Hepatic stellate cell (primary cell): ENCODE measurements around the gene ABHD1.
A peak's percentile ranks its signal among the peaks of the same experiment; 100 is the strongest.
"Not testable (repeated sequence)": the region's sequence is repeated elsewhere in the genome, so short reads cannot be mapped to it uniquely, and the experiment has no call there.

Experiments used
- DNase-seq: peaks from one replicate; pipeline ENCODE4 v3.0.0; 2011; ENCODE audit warnings: low spot score

The ABHD1 gene

DNA sequence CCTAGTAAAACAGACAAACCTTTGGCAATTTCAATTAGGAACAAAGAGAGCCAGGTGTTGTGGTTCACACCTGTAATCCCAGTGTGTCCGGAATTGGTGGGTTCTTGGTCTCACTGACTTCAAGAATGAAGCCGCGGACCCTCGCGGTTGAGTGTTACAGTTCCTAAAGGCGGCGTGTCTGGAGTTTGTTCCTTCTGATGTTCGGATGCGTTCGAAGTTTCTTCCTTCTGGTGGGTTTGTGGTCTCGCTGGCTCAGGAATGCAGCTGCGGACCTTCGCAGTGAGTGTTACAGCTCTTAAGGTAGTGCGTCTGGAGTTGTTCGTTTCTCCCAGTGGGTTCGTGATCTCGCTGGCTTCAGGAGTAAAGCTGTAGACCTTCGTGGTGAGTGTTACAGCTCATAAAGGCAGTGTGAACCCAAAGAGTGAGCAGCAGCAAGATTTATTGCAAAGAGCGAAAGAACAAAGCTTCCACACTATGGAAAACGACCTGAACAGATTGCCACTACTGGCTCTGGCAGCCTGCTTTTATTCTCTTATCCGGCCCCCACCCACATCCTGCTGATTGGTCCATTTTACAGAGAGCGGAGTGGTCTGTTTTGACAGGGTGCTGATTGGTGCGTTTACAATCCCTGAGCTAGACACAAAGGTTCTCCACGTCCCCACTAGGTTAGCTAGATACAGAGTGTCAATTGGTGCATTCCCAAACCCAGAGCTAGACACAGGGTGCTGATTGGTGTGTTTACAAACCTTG is 12.8 kb upstream of the ABHD1 start:
- DNase-seq = not testable (repeated sequence)

DNA sequence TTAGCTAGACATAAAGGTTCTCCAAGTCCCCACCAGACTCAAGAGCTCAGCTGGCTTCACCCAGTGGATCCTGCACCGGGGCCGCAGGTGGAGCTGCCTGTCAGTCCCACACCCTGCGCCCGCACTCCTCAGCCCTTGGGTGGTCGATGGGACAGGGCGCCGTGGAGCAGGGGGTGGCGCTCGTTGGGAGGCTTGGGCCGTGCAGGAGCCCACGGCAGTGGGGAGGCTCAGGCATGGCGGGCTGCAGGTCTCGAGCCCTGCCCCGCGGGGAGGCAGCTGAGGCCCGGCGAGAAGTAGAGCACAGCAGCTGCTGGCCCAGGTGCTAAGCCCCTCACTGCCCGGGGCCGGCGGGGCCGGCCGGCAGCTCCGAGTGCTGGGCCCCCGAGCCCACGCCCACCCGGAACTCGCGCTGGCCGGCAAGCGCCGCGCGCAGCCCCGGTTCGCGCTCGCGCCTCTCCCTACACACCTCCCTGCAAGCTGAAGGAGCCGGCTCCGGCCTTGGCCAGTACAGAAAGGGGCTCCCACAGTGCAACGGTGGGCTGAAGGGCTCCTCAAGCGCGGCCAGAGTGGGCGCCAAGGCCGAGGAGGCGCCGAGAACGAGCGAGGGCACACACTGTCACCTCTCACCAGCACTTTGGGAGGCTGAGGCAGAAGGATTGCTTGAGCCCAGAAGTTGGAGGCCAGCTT is 12.1 kb upstream of the ABHD1 start:
- not testable (repeated sequence) for DNase-seq

DNA sequence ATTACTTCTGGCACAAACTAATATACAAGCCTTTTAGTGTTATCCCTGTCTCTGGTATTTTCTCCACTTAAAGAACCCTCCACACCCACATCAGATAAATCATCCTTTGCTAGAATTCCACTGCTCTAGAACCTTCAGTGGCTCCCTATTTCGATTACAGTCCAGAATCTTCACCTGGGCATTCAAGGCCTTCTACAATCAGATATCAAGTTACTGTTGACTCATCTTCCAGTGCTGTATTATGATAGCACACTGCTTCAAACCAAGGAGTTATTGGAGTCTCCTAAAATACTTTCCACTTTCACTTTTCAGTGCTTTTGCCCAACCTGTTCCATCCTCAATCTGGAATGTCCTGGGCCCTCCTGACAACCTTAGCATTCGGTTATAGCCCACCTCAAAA is 8.1 kb upstream of the ABHD1 start:
- no peak for DNase-seq

DNA sequence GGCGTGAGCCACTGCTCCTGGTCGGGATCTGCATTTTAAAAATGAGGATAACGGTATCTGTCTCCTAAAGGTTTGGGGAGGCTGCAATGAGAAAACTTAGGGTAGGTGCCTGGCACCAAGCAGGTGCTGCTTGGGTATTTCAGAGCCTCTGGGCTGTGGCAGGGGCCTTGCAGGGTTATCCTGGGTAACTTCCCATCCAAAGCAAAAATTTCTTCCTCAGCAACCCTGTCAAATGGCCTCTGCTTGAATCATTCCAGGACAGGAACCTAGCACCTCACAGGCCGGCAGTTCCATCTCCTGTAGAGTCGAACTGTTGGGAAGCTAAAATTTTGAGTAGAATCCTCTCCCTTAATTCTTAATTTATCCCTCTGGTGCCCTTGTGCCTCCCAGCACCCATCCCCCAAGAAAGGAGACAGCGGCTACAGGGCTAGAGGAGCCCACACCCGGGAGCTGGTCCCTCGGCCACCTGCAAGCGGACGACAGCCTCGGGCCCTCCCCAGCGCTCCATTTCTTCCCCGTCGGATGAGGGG is 5.6 kb upstream of the ABHD1 start:
- DNase-seq = no peak

DNA sequence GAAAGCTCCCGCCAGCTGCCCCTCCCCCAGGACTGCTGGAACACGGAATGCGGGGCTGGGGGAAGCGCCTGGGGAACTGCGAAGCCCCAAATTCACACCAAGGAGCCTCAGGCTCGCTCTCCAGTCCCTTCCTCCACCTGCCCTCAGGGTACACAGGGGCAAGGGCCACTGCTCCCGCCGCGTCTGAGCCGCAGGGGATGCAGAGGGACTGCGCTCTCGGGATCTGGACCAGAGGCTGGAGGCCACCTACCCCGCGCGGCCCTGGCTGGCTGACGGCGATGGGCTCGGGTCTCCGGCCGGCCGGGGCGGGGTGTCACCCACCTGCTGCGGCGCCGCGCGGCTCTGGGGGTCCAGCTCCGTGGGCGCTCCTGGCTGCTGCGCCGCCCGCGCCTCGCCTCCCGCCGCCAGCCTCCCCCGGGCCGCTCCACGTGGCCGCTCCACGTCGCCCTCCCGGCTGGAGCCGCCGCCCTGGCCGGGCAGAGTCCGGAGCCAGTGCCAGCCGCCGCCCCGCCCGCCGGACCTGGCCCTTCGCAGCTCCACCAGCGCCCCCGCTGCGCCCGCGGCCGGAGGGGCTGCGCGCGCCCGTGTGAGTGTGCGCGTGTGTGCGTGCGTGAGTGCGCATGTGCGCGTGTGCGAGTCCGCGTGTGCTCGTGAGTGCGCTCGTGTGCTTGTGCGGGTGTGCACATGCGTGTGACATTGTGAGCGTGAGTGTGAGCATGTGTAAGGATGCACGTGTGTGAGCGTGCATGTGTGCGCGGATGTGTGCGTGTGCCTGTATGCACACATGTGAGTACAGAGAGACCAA is 4.9 kb upstream of the ABHD1 start, which contains the start of gene CGREF1:
Gene CGREF1, minus strand, starts transcription at position 604 of the 805 bp plus-strand sequence. CDS start 14,762 bp downstream, outside the sequence.
- peak; percentile 35 for DNase-seq

DNA sequence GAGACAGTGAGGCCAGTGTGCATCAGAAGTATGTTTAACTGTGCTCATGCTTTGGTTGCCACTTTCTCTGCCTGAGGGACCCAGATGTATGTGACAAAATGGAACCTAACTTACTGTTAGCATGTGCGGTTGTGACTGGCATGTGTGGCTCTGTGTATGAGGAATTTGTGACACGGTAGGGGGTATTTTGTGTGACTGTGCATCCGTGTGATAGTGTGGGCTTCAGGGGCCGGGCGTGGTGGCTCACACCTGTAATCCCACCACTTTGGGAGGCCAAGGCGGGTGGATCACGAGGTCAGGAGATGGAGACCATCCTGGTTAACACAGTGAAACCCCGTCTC is 4.3 kb upstream of the ABHD1 start:
- DNase-seq = not testable (repeated sequence)

DNA sequence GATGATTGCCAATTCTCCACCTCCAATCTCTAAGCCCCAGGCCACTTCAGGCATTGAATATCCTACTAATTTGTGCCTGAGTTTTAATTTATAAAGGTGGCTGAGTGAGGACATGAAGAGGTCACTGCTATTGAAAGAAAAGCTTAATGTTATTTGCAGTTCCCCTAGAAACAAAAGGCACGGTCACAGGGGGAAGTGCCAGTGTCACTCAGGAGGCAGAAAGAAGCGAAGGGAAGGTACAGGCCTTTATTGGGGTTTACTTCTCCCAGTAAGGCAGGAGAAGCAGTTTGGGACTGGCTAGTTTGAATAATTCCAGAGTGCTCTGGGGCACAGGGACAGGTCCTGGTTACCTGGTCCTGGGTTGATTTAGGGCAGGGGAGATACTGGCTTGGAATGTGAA is 1.7 kb upstream of the ABHD1 start:
- DNase-seq = no peak

DNA sequence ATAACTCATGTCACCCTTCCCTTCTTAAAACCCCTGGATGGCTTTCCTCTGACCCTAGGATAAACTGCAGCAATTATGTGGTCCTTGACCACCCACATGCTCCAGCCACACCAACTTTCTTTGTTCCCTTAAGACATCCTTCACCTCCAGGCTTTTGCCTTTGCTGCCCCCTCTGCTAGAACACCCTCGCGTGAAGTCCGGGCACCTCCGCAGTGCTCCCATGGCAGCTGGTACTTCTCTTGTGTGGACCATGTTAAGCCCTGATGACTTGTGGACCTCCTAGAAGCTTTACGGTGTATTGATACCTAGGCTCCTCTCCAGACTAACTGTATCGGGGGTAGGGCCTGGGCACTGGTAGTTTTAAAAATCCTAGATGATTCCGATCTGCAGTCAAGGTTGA is 824 bp upstream of the ABHD1 start:
- DNase-seq = no peak

DNA sequence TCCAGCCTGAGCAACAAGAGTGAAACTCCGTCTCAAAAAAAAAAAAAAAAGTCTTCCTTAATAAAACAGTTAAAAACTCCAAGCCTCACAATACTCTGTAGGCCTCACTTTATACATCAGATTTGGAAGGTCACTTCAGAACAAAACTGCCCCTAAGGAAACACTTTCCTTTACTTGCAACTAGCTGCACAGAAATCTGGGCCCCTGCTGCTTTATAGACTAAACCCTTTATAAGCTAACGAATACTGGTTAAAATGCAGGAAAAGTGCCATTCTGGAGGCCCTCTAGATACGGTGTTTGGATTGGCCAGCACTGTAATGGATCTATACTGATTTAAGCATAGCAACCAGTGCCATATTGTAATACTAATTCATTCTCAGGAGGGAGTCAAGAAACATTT is 1.5 kb downstream of the ABHD1 start:
- DNase-seq = no peak

DNA sequence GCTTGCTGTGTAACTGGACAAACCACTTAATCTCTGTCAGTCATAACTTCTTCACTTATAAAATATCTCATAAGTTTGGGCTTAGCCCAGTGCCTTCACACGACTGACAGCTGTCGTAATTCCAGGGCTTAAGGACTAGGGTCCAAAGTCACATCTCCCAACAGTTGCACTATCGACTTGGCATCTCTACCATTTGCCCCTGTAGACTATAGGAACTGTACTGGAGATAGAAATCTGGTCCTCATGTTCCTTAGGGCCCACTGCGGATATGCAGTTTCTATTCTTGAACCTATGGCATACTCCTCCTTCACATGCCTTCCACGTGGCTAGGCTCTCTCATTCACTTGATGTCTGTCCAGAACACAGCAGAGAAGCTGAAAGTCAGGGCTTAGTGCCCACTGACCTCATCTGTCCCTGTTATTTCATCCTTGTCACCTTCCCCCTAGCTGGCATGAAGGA is 2.7 kb downstream of the ABHD1 start:
- no peak for DNase-seq

DNA sequence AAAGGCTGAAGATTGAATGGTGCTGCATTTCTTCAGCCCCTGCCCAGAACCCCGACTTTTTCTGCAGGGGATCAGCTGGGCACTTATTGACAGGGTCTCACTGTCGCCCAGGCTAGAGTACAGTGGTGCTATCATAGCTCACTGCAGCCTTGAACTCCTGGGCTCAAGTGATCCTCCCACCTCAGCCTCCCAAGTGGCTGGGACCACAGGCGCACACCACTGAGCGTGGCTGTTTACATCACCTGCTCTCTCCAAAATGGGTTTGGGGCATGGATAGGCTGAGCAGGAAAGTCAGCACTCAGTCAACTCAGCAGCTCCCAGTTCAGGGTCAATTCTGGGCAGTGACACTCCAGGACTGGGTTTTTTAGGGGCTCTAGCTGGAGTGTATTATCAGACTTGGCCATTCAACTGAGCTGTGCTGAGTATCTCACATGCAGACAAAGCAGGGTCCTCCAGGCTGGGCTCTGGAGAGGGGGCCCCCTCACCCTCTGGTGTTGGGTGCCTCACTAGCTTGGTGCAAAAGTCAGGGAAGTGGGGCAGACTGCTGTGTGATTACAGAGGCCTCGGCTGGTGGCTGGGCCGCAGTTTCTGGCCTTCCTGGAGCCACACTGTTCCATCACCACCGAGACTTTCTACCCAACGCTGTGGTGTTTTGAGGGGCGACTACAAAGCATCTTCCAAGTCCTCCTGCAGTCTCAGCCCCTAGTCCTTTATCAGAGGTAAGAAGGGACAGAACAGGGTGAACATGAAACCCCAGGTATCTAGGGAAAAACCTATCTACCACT is 4.5 kb downstream of the ABHD1 start:
- DNase-seq = no peak

DNA sequence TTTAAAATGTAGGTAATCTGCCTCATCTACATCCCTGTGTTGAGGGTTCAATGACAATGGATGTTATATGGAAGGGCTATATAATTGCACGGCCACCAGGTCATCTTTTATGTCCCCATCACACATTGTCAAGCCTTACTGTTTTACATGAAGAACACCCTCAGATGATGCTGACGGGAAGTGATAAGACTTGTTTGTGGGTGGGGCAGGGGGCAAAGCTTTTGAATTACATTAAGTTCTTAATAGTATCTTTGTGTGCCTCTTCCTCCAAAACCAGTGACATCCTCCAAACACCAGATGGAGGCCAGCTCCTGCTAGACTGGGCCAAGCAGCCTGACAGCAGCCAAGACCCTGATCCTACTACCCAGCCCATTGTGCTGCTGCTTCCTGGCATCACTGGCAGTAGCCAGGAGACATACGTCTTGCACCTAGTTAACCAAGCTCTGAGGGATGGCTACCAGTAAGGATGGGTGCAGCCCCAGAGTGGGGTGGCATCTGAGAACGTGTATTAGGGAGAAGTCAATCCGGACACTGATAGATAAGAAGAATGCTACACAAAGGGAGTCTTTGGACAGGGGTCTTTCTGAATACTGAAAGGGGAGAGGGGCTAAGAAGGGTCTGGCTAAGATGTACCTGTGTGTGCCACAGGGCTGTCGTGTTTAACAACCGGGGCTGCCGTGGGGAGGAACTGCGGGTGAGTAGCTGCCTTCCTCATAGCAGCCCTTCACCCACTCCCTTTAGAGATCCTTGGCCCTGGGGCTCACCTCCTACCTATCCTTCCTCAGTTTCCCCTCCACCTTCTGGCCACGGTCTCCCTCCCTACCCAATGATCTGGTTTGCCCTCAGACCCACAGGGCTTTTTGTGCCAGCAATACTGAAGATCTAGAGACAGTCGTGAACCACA is 5.3 kb downstream of the ABHD1 start:
- DNase-seq = no peak

DNA sequence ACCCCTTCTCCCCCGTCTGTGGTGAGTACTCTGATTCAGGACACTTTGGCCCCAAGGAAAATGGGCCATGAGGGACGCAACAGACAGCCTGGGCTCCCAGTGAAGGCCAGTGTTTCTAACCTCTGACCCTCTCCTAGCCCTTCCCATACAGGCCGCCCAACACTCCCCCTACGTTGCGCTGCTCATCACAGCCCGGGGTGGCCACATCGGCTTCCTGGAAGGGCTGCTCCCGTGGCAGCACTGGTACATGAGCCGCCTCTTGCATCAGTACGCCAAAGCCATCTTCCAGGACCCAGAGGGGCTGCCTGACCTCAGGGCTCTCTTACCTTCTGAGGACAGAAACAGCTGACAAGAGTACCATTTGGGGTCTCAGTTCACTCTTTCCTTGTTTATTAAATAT is 6.8 kb downstream of the ABHD1 start:
- no peak for DNase-seq

DNA sequence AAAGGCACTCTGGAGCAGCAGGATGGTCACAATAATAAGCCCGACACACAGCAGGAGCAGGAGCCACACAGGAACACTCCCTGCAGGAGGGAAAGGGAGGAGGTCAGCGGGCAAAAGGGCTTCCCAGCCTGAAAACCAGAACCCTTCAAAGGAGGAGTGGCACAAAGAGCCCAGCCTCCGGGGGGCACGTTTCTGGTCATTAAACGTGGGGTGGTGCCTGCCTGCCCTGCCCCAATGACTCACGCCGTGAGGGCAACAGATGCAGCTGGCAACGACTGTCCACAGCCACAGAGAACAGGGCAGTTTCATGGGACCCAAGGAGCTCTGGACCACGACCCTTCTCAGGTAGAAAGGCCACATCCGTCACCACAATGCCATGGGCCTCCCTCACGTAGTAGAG is 7.8 kb downstream of the ABHD1 start:
- DNase-seq = no peak

DNA sequence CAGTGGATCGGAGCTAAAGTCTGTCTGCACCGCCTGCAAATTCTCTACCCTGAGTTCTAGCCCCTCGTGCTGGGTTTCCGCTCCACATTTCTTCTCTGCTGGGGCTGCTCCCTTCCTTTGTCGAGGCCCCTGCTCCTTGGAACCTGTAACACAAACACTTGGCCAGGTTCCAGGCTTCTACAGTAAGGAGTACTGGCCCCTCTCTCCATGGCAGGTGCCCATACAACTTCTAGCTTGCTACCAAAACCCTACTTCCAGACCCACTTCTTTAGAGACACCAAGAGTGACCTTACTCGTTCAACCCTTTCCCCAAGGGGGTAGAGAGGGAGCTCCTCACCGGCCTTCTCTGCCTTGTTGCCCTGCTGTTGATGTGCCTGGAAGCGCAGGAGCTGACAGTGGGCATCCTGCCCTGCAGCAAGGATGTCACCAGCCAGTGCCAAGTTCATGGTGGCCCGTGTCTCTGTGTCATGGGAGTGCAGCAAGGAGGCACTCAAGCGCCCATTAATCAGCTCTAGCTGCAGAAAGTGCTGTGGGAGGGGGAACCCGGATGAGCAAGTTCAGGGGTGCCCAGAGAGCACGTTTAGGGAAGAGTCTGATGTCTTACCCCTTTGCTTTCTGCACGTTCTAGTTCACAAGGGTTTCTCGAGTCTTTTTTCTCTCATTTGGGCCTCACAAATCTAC is 9.7 kb downstream of the ABHD1 start:
- DNase-seq = peak; percentile 31

DNA sequence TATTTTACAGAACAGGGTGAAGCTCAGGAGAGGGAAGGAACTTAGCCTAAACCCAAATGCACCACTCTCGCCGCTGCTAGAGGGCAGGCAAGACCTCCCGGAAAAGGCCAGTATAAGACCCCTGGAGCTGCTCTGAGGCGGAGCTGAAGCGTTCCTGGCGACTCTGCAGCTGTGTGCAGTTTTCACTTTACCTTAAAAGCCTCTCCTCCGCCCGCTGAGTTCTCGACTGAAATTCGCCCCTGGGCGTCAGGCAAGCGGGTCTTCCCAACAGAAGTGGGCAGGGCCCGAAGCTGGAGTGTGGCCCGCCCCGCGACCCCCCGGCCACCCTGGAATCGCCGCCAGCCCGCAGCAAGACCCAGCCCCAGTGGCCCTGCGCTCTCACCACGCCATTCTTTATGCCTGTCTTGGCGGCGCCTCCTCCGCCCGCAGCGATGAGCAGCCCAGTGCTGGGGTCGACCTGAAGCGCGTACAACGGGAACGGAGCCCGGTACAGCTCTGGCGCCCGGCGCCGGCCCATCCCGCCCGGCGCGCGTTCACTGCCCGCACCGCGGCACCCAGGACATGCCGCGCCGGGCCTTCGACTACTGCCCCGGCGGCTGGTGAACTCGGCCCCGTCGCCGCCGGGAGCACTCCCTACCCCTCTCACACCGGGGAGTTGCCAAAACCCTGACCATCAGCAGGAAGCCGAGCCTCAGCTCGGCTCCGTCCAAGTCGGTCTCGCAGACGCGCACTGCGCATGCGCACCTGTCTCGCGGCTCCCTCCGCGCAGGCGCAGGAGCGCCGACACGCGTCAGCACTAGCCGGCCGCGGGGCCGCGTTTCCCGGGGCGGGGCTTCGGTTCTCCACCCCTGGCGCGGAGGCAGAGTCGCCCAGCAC is 10.5 kb downstream of the ABHD1 start, which contains the start of gene PREB:
Gene PREB, minus strand, starts transcription at position 732 of the 876 bp plus-strand sequence. Its CDS starts 215 bp downstream, at position 517.
- DNase-seq = peak; percentile 99

DNA sequence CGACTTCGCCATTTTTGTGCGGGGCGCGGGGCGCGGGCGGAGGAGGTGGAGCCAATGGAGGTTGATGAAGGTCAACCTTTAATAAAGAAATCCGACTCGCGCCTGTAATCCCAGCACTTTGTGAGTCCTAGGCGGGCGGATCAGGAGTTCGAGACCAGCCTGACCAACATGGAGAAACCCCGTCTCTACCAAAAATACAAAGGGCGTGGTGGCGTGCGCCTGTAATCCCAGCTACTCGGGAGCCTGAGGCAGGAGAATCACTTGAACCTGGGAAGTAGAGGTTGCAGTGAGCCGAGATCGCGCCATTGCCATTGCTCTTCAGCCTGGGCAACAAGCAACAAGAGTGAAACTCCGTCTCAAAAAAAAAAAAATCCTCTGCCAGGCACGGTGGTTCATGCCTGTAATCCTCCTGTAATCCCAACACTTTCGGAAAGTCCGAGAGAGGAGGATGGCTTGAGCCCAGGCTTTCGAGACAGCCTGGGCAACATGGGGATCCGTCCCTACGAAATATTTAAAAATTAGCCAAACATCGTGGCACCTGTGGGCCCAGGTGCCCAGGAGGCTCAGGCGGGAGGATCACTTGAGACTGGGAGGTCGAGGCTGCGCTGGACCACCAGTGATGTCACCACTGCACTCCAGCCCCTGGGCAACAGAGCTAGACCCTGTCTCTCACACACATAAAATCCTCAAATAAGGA is 11.3 kb downstream of the ABHD1 start:
- DNase-seq = no peak

DNA sequence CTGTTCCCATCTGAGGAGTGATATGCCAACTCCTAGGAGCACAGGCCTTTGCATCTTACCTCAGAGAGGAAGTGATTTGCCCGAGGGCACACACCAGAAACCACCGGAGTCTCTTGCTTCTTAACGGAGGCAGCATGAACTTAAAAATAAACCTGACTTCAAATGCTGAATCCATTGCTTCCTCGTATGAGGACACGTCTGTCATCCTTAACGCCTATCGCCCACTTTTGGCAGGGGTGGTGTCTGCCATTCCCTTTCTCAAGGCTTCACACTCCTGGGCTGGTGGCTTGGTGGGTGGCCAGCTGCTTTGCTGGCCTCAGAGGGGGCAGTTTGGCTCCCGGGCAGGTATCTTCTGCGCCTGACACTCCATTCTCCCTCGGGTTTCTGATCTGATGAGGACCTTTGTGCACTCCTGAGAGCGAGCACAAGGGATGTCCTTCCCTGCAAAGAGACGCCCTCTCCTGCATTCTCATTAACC is 11.9 kb downstream of the ABHD1 start:
- no peak for DNase-seq
